ENCODE results near the gene PLEKHH2.

- no peak for TF ChIP-seq CTCF (IDR thresholded peaks at IDR 0.05)
- peak in 1 of 2 donors; percentile 29 for TF ChIP-seq POLR2A (IDR thresholded peaks at IDR 0.05)
Observed at GRCh38 chr2:43676322-43677050, 39.4 kb downstream of the PLEKHH2 start, which contains the start of gene C1GALT1C1L.
